ENCODE measurements around the gene PRKCA.

DNA sequence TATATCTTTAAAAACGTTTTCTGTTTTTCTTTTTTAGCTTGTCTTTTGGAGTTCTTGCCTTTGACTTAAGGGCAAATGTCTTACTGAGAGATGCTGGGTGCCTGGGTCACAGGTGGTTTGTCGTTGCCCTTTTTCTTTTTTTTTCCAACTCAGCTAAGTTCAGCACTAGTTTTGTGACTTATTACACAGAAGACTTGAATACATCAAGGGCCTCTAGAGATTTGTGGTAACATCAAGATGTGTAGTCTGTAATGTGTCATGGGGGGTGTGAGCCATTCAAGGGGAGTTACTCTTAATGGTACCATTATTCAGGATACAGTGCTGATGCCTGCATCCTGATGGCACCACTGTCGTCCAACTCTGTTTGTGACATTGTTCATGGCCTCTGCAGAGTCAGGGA is 95.1 kb downstream of the PRKCA start:
- TF ChIP-seq, protein P1, sequence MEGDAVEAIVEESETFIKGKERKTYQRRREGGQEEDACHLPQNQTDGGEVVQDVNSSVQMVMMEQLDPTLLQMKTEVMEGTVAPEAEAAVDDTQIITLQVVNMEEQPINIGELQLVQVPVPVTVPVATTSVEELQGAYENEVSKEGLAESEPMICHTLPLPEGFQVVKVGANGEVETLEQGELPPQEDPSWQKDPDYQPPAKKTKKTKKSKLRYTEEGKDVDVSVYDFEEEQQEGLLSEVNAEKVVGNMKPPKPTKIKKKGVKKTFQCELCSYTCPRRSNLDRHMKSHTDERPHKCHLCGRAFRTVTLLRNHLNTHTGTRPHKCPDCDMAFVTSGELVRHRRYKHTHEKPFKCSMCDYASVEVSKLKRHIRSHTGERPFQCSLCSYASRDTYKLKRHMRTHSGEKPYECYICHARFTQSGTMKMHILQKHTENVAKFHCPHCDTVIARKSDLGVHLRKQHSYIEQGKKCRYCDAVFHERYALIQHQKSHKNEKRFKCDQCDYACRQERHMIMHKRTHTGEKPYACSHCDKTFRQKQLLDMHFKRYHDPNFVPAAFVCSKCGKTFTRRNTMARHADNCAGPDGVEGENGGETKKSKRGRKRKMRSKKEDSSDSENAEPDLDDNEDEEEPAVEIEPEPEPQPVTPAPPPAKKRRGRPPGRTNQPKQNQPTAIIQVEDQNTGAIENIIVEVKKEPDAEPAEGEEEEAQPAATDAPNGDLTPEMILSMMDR (IDR thresholded peaks at IDR 0.05): no peak
- TF ChIP-seq POLR2A (IDR thresholded peaks at IDR 0.05) (no peak), POLR2AphosphoS5 (IDR thresholded peaks at IDR 0.05) (no peak)

Data from prostate gland (tissue), 2 donors.